Neural progenitor cell (in vitro differentiated cells): ENCODE data around the gene TCF4. TPM values are rescaled to one million over a fixed set of nuclear protein-coding genes. Genes with fewer than 3 reads are reported as not detected.

Experiments
- DNase-seq: peaks from one replicate; pipeline ENCODE4 v3.0.0-alpha.2; 2016; ENCODE audit warnings: low spot score
- H2AFZ ChIP-seq: fragments of 200-600 bp; sonication (generic); replicated peaks from 2 replicates; pipeline ENCODE4 v1.6.1; 2016; ENCODE audit warnings: antibody characterized with exemption
- H3F3A ChIP-seq: fragments of 200-600 bp; sonication (generic); 2 replicates; pipeline ENCODE4 v1.6.1; 2016; ENCODE audit warnings: antibody characterized with exemption, low read depth
- H3K27ac ChIP-seq: fragments of 200-600 bp; sonication (generic); 2 replicates; pipeline ENCODE4 v1.5.1; 2016; ENCODE audit warnings: mild to moderate bottlenecking
- H3K27me3 ChIP-seq: fragments of 200-600 bp; sonication (generic); 2 replicates; pipeline ENCODE4 v1.6.1; 2016; ENCODE audit warnings: mild to moderate bottlenecking, moderate library complexity
- H3K36me3 ChIP-seq: fragments of 200-600 bp; sonication (generic); 2 replicates; pipeline ENCODE4 v1.5.1; 2016
- H3K4me1 ChIP-seq: fragments of 200-600 bp; sonication (generic); 2 replicates; pipeline ENCODE4 v1.6.1; 2016; ENCODE audit warnings: mixed run types
- H3K4me2 ChIP-seq: fragments of 200-600 bp; sonication (generic); 2 replicates; pipeline ENCODE4 v1.6.1; 2016
- H3K4me3 ChIP-seq: fragments of 200-600 bp; sonication (generic); 2 replicates; pipeline ENCODE4 v1.5.1; 2016
- H3K79me2 ChIP-seq: fragments of 200-600 bp; sonication (generic); 2 replicates; pipeline ENCODE4 v1.6.1; 2016; ENCODE audit warnings: low read depth
- H3K9ac ChIP-seq: fragments of 200-600 bp; sonication (generic); 2 replicates; pipeline ENCODE4 v1.6.1; 2016
- H3K9me3 ChIP-seq: fragments of 200-600 bp; sonication (generic); 2 replicates; pipeline ENCODE4 v1.5.1; 2016; ENCODE audit warnings: low read depth
- H4K20me1 ChIP-seq: fragments of 200-600 bp; sonication (generic); 2 replicates; pipeline ENCODE4 v1.6.1; 2016; ENCODE audit warnings: low read depth
- H3K27ac Mint-ChIP-seq: 3 replicates; pipeline ENCODE4 v1.8.0; 2021; ENCODE audit warnings: mixed read lengths
- H3K27me3 Mint-ChIP-seq: 2 replicates; pipeline ENCODE4 v1.8.0; 2022; ENCODE audit warnings: low read depth, mild to moderate bottlenecking, inconsistent platforms, moderate library complexity, mixed read lengths; ENCODE audit not compliant: insufficient read depth
- H3K36me3 Mint-ChIP-seq: 3 replicates; pipeline ENCODE4 v1.8.0; 2021; ENCODE audit warnings: mixed read lengths
- H3K4me1 Mint-ChIP-seq: 3 replicates; pipeline ENCODE4 v1.8.0; 2021; ENCODE audit warnings: mixed read lengths
- H3K4me3 Mint-ChIP-seq: 3 replicates; pipeline ENCODE4 v1.8.0; 2021; ENCODE audit warnings: mild to moderate bottlenecking, moderate library complexity, mixed read lengths
- H3K9me3 Mint-ChIP-seq: 3 replicates; pipeline ENCODE4 v1.8.0; 2020; ENCODE audit warnings: mixed read lengths
- EZH2 ChIP-seq: fragments of 200-600 bp; sonication (generic); IDR thresholded peaks from 2 replicates; pipeline ENCODE4 v1.6.1; 2017; ENCODE audit warnings: antibody characterized with exemption, mild to moderate bottlenecking, moderate library complexity
- EZH2phosphoT487 ChIP-seq: fragments of 200-600 bp; sonication (generic); IDR thresholded peaks from 2 replicates; pipeline ENCODE4 v1.6.1; 2017; ENCODE audit warnings: antibody characterized with exemption
- total RNA-seq: library from RNA; depleted of rRNA; stranded (reverse); fragments of >200 nt; gene quantifications from 2 replicates; pipeline ENCODE4 v1.2.3, GENCODE V29; 2015; ENCODE audit warnings: low replicate concordance
- TF ChIP-seq, protein P1 (sequence below): fragments of 200-600 bp; sonication (generic); IDR thresholded peaks from 2 replicates; pipeline ENCODE4 v1.5.1; 2017; ENCODE audit warnings: antibody characterized with exemption, mild to moderate bottlenecking

Gene TCF4
- total RNA-seq, 1 donor from 2014 or later, result 161 TPM

DNA sequence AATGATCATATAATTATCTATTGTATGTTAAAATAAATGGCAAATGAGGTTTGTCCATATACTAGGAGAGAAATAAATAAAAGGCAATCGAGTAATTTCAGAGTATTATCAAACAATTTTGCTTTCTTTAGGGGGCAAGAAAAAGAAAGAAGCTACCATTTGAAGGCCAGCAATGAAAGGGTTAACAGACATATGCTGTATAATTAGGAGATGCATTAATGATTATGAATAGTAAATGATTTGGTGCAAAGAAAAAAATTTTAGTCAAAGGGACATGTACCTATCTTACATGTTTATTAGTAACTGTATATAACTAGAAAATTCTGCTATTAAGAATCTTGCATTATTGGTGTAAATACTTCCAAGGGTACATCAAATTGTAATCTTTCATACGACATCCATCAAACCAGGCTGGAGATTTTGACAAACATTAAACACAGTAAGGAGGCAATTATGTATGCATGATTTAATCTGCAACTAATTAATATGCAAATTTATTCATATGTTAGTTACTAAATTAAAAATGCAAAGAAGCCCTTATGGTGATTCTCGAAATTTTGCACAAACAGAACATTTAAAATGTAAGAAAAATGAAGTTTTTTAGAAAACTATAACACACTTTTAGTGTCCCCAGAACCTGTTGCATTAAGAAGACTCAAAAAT, 251.4 kb downstream of the TCF4 start:
- no peak overlapping the region for H3K27ac ChIP-seq

DNA sequence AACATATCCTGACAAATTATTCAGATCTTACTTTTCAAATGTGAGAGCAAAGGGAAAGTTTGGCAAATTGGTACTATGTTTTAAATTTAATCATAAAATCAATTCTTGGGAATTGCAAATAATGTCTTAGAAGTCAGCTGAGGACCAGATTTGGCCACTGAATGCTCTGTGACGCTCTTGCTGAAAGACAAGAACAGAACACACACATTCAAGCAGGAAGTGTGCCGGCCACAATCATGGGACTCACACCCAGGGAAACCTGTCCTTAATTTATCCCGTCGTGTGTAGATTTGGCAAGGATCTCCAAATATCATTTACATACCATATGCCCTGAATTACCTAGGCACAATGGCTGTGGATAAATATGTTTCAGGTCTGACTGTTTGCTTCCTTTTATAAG, 253.1 kb downstream of the TCF4 start:
- Histone ChIP-seq H3K79me2 (peaks cover 50% of the 10 kb centered on the region), H3K27ac (no peak overlapping the region), H3F3A (peaks cover 29% of the 10 kb centered on the region), H3K4me2 (no peak overlapping the region), H2AFZ (no peak overlapping the region), H3K4me3 (no peak overlapping the region), H3K9ac (no peak overlapping the region), H3K36me3 (no peaks in the 10 kb centered on the region), H3K9me3 (no peaks in the 10 kb centered on the region), H3K27me3 (no peaks in the 10 kb centered on the region), H3K4me1 (peaks cover 23% of the 10 kb centered on the region), H4K20me1 (peaks cover 62% of the 10 kb centered on the region)
- Mint-ChIP-seq H3K27ac (no peak overlapping the region), H3K27me3 (no peaks in the 10 kb centered on the region), H3K9me3 (no peaks in the 10 kb centered on the region), H3K4me1 (peaks cover 8% of the 10 kb centered on the region), H3K36me3 (no peaks in the 10 kb centered on the region), H3K4me3 (no peak overlapping the region)
- TF ChIP-seq EZH2, result no peak
- TF ChIP-seq, protein P1, sequence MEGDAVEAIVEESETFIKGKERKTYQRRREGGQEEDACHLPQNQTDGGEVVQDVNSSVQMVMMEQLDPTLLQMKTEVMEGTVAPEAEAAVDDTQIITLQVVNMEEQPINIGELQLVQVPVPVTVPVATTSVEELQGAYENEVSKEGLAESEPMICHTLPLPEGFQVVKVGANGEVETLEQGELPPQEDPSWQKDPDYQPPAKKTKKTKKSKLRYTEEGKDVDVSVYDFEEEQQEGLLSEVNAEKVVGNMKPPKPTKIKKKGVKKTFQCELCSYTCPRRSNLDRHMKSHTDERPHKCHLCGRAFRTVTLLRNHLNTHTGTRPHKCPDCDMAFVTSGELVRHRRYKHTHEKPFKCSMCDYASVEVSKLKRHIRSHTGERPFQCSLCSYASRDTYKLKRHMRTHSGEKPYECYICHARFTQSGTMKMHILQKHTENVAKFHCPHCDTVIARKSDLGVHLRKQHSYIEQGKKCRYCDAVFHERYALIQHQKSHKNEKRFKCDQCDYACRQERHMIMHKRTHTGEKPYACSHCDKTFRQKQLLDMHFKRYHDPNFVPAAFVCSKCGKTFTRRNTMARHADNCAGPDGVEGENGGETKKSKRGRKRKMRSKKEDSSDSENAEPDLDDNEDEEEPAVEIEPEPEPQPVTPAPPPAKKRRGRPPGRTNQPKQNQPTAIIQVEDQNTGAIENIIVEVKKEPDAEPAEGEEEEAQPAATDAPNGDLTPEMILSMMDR, result no peak
- TF ChIP-seq EZH2phosphoT487, result no peak
- DNase-seq, result no peak

More for the DNA sequence above, 251.4 kb downstream of the TCF4 start:
- no peaks in the 10 kb centered on the region for H3K27me3 ChIP-seq
- H3K36me3 ChIP-seq, result no peaks in the 10 kb centered on the region
- Mint-ChIP-seq H3K27ac (no peak overlapping the region), H3K4me3 (no peak overlapping the region), H3K27me3 (no peaks in the 10 kb centered on the region), H3K4me1 (peaks cover 11% of the 10 kb centered on the region), H3K36me3 (no peaks in the 10 kb centered on the region), H3K9me3 (no peaks in the 10 kb centered on the region)
- peaks cover 64% of the 10 kb centered on the region for H3K79me2 ChIP-seq
- H4K20me1 ChIP-seq, result peaks cover 67% of the 10 kb centered on the region
- no peak overlapping the region for H3K9ac ChIP-seq
- no peaks in the 10 kb centered on the region for H3K9me3 ChIP-seq
- TF ChIP-seq, protein P1, result no peak
- TF ChIP-seq EZH2phosphoT487, result no peak
- no peak for TF ChIP-seq EZH2
- H3K4me2 ChIP-seq, result no peak overlapping the region
- peaks cover 29% of the 10 kb centered on the region for H3F3A ChIP-seq
- H2AFZ ChIP-seq, result no peak overlapping the region
- DNase-seq, result no peak
- H3K4me3 ChIP-seq, result no peak overlapping the region
- peaks cover 25% of the 10 kb centered on the region for H3K4me1 ChIP-seq

DNA sequence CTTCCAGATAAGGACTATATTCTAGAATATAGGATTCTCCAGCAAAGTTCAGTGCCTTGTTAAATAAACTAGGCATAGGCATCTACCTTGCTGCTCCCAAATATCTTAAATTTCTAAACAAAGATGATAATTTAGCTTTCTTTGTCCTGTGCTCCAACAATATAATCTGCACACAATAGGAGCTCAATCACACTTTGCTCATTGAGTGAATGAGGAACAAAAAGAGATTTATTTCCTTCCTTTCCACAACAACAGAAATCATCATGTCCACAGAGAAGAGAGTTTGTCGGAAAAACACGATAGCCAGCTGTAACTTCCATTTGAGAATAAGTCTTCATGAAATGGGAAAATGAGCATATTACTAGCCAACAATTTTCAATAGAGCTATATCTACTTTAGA, 256.7 kb downstream of the TCF4 start:
- Histone ChIP-seq H3K27ac (no peak overlapping the region), H3F3A (peaks cover 3% of the 10 kb centered on the region), H2AFZ (no peak overlapping the region), H4K20me1 (peaks cover 59% of the 10 kb centered on the region), H3K4me3 (no peak overlapping the region), H3K9me3 (no peaks in the 10 kb centered on the region), H3K27me3 (no peaks in the 10 kb centered on the region), H3K4me1 (peaks cover 5% of the 10 kb centered on the region), H3K9ac (no peak overlapping the region), H3K79me2 (peaks cover 24% of the 10 kb centered on the region), H3K4me2 (no peak overlapping the region), H3K36me3 (no peaks in the 10 kb centered on the region)
- Mint-ChIP-seq H3K27ac (no peak overlapping the region), H3K36me3 (no peaks in the 10 kb centered on the region), H3K9me3 (no peaks in the 10 kb centered on the region), H3K27me3 (no peaks in the 10 kb centered on the region), H3K4me3 (no peak overlapping the region), H3K4me1 (no peaks in the 10 kb centered on the region)
- TF ChIP-seq EZH2phosphoT487, result no peak
- TF ChIP-seq, protein P1, result no peak
- no peak for TF ChIP-seq EZH2
- no peak for DNase-seq
